PC-3 (cell line): ENCODE data around the gene CADPS2. TPM values are rescaled to one million over a fixed set of nuclear protein-coding genes. Genes with fewer than 3 reads are reported as not detected.

Experiments used
- ATAC-seq: fragments of 200-7000 bp; cut with Tn5 transposase; 2 replicates; pipeline ENCODE4 v1.9.1; 2020; ENCODE audit warnings: mild to moderate bottlenecking, moderate library complexity
- BruUV-seq: library from RNA; stranded (reverse); fragments of 400-500 nt; replicated peaks from 2 replicates; lab custom pipeline; 2021; lab: Mats Ljungman, UMichigan
- CTCF ChIA-PET: fragments of 300-600 bp; sonication (Branson Sonifier 250); formaldehyde crosslinking; loops from one replicate; lab custom pipeline; 2022; ENCODE audit warnings: antibody characterized with exemption; lab: Charles Lee
- POLR2A ChIA-PET: fragments of 300-600 bp; sonication (Branson Sonifier 250); formaldehyde crosslinking; loops from one replicate; lab custom pipeline; 2022; ENCODE audit warnings: antibody characterized with exemption; ENCODE audit not compliant: unreplicated experiment; lab: Charles Lee
- DNase-seq: peaks from one replicate; pipeline ENCODE4 v3.0.0-alpha.2; 2015
- H2AFZ ChIP-seq: fragments of 300-600 bp; sonication (generic); 2 replicates; pipeline ENCODE4 v1.6.0; 2016; ENCODE audit warnings: antibody characterized with exemption, low read length
- H3F3A ChIP-seq: fragments of 300-600 bp; sonication (generic); one replicate; pipeline ENCODE4 v1.6.0; 2017; ENCODE audit warnings: antibody characterized with exemption, low read length, control low read depth, mild to moderate bottlenecking; ENCODE audit not compliant: unreplicated experiment
- H3K27ac ChIP-seq: fragments of 300-600 bp; sonication (generic); 2 replicates; pipeline ENCODE4 v1.5.1; 2016; ENCODE audit warnings: mild to moderate bottlenecking, low read length
- H3K27me3 ChIP-seq: fragments of 300-600 bp; sonication (generic); 2 replicates; pipeline ENCODE4 v1.6.1; 2016; ENCODE audit warnings: low read length, mixed read lengths
- H3K36me3 ChIP-seq: fragments of 300-600 bp; sonication (generic); 2 replicates; pipeline ENCODE4 v1.6.1; 2016; ENCODE audit warnings: low read depth, mixed run types, low read length, mixed read lengths
- H3K4me1 ChIP-seq: fragments of 300-600 bp; sonication (generic); 2 replicates; pipeline ENCODE4 v1.5.1; 2016; ENCODE audit warnings: low read length; ENCODE audit not compliant: insufficient read depth
- H3K4me2 ChIP-seq: fragments of 300-600 bp; sonication (generic); 2 replicates; pipeline ENCODE4 v1.6.0; 2016; ENCODE audit warnings: low read length
- H3K4me3 ChIP-seq: fragments of 300-600 bp; sonication (generic); 2 replicates; pipeline ENCODE4 v1.5.1; 2016; ENCODE audit warnings: mild to moderate bottlenecking, low read length, mixed read lengths
- H3K79me2 ChIP-seq: fragments of 300-600 bp; sonication (generic); 2 replicates; pipeline ENCODE4 v1.6.1; 2017; ENCODE audit warnings: low read length, mixed read lengths
- H3K9ac ChIP-seq: fragments of 300-600 bp; sonication (generic); 2 replicates; pipeline ENCODE4 v1.6.0; 2016; ENCODE audit warnings: mild to moderate bottlenecking, low read length
- H3K9me2 ChIP-seq: fragments of 300-600 bp; sonication (generic); replicated peaks from 2 replicates; pipeline ENCODE4 v1.6.1; 2016; ENCODE audit warnings: mixed run types, low read length, mixed read lengths
- H3K9me3 ChIP-seq: fragments of 300-600 bp; sonication (generic); 2 replicates; pipeline ENCODE4 v1.6.1; 2016; ENCODE audit warnings: low read length, mixed read lengths
- H4K20me1 ChIP-seq: fragments of 300-600 bp; sonication (generic); 2 replicates; pipeline ENCODE4 v1.6.1; 2016; ENCODE audit warnings: low read length, mixed read lengths
- CTCF ChIP-seq: fragments of 300-600 bp; sonication (generic); conservative IDR thresholded peaks from 2 replicates; pipeline ENCODE4 v1.5.1; 2017; ENCODE audit warnings: antibody characterized with exemption, low read depth, mild to moderate bottlenecking, low read length
- EZH2 ChIP-seq: fragments of 300-600 bp; sonication (generic); IDR thresholded peaks from one replicate; pipeline ENCODE4 v1.6.1; 2017; ENCODE audit warnings: antibody characterized with exemption, mild to moderate bottlenecking, low read length; ENCODE audit not compliant: unreplicated experiment
- EZH2phosphoT487 ChIP-seq: fragments of 300-600 bp; sonication (generic); IDR thresholded peaks from 2 replicates; pipeline ENCODE4 v1.6.1; 2018; ENCODE audit warnings: mild to moderate bottlenecking, antibody characterized with exemption, low read length, borderline replicate concordance
- intact Hi-C: fragments of 100-400 bp; cut with micrococcal nuclease; formaldehyde crosslinking; loops from 2 replicates; pipeline ENCODE4 v1.9.0; 2023
- total RNA-seq: library from RNA; depleted of rRNA; stranded (reverse); fragments of >200 nt; gene quantifications from 2 replicates; pipeline ENCODE4 v1.2.3, GENCODE V29; 2014

CADPS2 gene
- total RNA-seq, 1 experiment from 2014 or later: 9.4 TPM

- no peaks in the 10 kb centered on the region for H3K9me2 ChIP-seq
- intact Hi-C loops: no loop called here
- no TSS peak for BruUV-seq
- no peaks in the 10 kb centered on the region for H3K79me2 ChIP-seq
- ChIA-PET POLR2A (no interaction called here), CTCF (no interaction called here)
- H3K4me1 ChIP-seq: 0 out of 2 replicates have a peak, but pooled peaks cover 5% of the 10 kb centered on the region
- no peaks in the 10 kb centered on the region for H3K9me3 ChIP-seq
- H4K20me1 ChIP-seq: no peaks in the 10 kb centered on the region
- H3K4me2 ChIP-seq: no peak overlapping the region
- no peak overlapping the region for H3K27ac ChIP-seq
- no peak for TF ChIP-seq EZH2
- TF ChIP-seq CTCF: no peak
- no peak for TF ChIP-seq EZH2phosphoT487
- no peaks in the 10 kb centered on the region for H3K27me3 ChIP-seq
- no peaks in the 10 kb centered on the region for H3F3A ChIP-seq
- no peak; the same call in none of the 2 replicates for ATAC-seq
- no peak overlapping the region for H3K9ac ChIP-seq
- no peak overlapping the region for H2AFZ ChIP-seq
- H3K36me3 ChIP-seq: no peaks in the 10 kb centered on the region
- H3K4me3 ChIP-seq: no peak overlapping the region
- peak; percentile 34 for DNase-seq
Measured at GRCh38 chr7:122487131-122487530, 399.1 kb downstream of the CADPS2 start.

GRCh38 chr7:122485856-122486255, 400.4 kb downstream of the CADPS2 start:
- Histone ChIP-seq H3K9ac (no peak overlapping the region), H2AFZ (no peak overlapping the region), H3F3A (no peaks in the 10 kb centered on the region), H3K9me2 (no peaks in the 10 kb centered on the region), H4K20me1 (no peaks in the 10 kb centered on the region), H3K36me3 (no peaks in the 10 kb centered on the region), H3K4me2 (no peak overlapping the region), H3K27me3 (no peaks in the 10 kb centered on the region), H3K27ac (no peak overlapping the region), H3K4me3 (no peak overlapping the region), H3K79me2 (no peaks in the 10 kb centered on the region), H3K9me3 (no peaks in the 10 kb centered on the region), H3K4me1 (0 out of 2 replicates have a peak, but pooled peaks cover 5% of the 10 kb centered on the region)
- TF ChIP-seq EZH2phosphoT487 (no peak), CTCF (no peak), EZH2 (no peak)
- intact Hi-C loops: no loop called here
- ChIA-PET CTCF (no interaction called here), POLR2A (no interaction called here)
- BruUV-seq: no TSS peak
- ATAC-seq: no peak
- no peak for DNase-seq

GRCh38 chr7:122482212-122482611, 404.0 kb downstream of the CADPS2 start:
- BruUV-seq: no TSS peak
- Histone ChIP-seq H3K36me3 (no peaks in the 10 kb centered on the region), H3K4me3 (no peak overlapping the region), H3K27ac (no peak overlapping the region), H4K20me1 (no peaks in the 10 kb centered on the region), H3K4me1 (0 out of 2 replicates have a peak, but pooled peaks cover 2% of the 10 kb centered on the region), H3K9ac (no peak overlapping the region), H3K27me3 (no peaks in the 10 kb centered on the region), H3F3A (no peaks in the 10 kb centered on the region), H3K4me2 (no peak overlapping the region), H3K79me2 (no peaks in the 10 kb centered on the region), H3K9me3 (no peaks in the 10 kb centered on the region), H2AFZ (no peak overlapping the region), H3K9me2 (no peaks in the 10 kb centered on the region)
- intact Hi-C loops: no loop called here
- ChIA-PET CTCF (no interaction called here), POLR2A (no interaction called here)
- no peak for TF ChIP-seq EZH2phosphoT487
- TF ChIP-seq EZH2: no peak
- no peak for DNase-seq
- ATAC-seq: no peak
